Measurements from ENCODE around the gene POLR3A.

The POLR3A gene

DNA sequence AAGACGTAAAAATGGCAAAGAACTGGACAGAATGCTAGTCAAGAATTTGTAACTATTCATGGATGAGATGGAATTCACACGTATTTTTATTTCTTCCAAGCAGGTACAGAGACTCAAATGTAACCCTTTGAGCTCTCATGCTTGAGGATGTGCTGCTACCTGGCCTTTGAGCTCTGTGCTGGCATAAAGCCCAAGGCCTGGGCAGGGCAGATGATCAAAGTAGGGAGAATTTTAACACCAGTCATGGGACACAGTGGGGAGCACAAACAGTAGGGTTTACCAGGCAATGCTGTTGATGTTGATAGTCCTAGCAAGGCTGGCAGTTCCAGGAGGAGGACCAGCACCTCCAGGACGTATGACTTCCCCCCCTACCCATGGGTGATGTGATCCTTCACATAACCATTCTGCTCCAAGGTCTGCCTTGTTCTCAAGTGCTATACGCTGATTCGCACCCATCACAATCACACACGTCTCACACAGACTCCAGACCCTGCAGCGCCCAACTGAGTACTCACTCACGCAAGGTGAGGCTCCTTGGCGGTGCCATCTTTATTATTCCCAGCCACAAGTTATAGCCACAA, 54.1 kb downstream of the POLR3A start:
- DNase-seq = no peak

GRCh38 chr10:77974396-77975074, 54.8 kb downstream of the POLR3A start:
- no peak for DNase-seq

GRCh38 chr10:77973276-77973675, 56.0 kb downstream of the POLR3A start:
- DNase-seq = no peak

DNA sequence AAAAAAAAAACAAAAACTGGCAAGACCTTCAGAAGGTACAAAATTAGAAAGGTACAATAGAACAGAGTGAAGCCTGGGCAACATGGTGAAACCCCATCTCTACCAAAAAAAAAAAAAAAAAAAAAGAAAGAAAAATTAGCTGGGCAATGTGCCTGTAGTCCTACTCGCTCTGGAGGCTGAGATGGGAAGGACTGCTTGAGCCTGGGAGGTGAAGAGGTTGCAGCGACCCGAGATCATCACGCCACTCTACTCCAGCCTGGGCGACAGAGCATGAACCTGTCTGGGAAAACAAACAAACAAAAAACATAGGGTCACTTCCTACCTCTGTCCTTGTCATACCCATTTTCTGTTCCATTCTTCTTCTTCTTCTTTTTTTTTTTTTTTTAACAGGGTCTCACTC, 57.2 kb downstream of the POLR3A start:
- DNase-seq = no peak

- no peak for DNase-seq
Observed at GRCh38 chr10:77971804-77972144, 57.5 kb downstream of the POLR3A start.

GRCh38 chr10:77970869-77971803, 58.2 kb downstream of the POLR3A start:
- peak; percentile 53 for DNase-seq

- DNase-seq = no peak
Observed at GRCh38 chr10:77969114-77969513, 60.2 kb downstream of the POLR3A start.

GRCh38 chr10:77967611-77968022, 61.7 kb downstream of the POLR3A start:
- DNase-seq = no peak

DNA sequence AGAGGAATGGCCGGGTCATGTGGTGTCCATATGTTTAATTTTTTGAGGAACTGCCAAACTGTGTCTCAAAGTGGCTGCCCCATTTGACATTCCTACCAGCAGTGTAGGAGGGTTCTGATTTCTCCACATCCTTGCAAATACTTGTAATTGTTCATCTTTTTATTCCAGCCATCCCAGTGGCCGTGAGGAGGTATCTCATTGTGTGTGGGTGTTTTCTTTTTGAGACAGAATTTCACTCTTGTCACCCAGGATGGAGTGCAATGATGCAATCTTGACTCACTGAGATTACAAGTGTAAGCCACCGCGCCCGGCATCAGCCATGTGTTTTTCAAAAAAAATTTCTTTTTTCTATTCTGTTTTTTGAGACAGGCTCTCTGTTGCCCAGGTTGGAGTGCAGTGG, 64.0 kb downstream of the POLR3A start:
- no peak for DNase-seq

DNA sequence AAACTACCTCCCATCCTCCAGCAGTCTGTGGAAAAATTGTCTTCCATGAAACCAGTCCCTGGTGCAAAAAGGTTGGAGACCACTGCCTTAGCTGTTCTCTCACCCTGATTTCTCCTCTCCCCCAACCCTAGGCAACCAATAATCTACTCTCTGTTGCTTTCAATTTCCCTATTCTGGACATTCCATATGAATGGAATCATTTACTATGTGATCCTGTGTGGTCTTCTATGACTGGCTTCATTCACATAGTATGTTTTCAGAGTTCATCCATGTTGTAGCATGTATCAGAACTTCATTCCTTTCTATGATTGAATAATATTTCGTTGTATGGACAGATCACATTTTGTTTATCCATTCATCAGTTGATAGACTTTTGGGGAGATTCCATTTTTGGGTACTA, 64.5 kb downstream of the POLR3A start:
- no peak for DNase-seq

- no peak for DNase-seq
Observed at GRCh38 chr10:77963901-77964300, 65.4 kb downstream of the POLR3A start.

DNA sequence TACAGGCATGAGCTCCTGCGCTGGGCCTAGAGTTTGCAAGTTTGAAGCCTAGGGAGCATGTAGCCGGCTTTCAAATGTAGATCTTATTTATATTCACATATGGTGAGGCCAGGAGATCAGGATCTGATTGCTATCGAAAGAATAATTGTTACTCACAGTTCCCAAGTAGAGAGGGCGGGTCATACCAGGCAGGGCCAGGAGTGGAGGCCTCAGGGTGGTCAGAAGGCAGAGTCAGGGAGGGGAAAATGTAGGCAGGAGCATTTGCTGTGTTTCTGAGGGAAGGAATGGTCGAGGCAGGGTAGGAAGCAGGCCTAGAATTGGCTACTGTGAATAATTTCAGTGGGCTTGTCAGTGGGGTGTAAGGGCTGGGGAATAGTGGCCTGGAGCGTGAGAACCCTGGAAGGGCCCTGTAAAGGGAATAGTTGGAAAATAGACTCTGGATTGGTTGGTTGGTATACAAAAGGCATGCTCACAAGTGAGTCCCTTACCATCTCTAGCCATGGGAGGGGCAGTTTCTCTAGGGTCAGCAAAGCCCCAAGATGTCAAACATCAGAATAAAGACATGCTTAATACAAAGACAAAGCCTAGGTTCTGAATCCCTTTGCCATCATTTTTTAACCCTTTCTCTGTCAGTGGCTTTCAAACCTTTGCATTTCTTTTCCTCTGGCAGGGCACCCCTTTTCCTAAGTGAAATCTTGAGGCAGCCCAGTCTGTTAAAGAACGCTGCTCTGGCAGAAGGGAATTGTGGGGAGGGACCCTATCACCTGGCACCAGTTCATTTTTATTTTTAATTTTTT, 66.8 kb downstream of the POLR3A start:
- no peak for DNase-seq

GRCh38 chr10:77961668-77962067, 67.6 kb downstream of the POLR3A start:
- DNase-seq = no peak

GRCh38 chr10:77960829-77961329, 68.4 kb downstream of the POLR3A start:
- no peak for DNase-seq

DNA sequence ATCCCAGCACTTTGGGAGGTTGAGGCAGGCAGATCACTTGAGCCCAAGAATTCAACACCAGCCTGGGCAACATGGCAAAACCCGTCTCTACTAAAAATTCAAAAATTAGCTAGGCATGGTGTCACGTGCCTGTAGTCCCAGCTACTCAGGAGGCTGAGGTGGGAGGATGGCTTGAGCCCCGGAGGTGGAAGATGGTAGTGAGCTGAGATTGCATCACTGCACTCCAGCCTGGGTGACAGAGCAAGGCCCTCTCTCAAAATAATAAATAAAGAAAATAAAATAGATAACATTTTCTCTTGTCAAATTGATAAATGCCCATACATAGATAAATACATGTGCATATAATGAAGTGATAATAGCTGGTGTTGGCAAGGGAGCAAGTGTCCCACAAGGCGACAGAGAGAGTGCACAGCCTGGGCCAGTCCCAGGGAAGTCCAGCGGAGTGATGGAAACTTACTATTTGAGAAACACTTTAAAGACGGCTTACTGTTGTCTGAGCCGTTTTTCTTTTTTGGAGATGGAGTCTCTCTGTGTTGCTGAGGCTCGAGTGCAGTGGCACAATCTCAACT, 69.3 kb downstream of the POLR3A start:
- no peak for DNase-seq

DNA sequence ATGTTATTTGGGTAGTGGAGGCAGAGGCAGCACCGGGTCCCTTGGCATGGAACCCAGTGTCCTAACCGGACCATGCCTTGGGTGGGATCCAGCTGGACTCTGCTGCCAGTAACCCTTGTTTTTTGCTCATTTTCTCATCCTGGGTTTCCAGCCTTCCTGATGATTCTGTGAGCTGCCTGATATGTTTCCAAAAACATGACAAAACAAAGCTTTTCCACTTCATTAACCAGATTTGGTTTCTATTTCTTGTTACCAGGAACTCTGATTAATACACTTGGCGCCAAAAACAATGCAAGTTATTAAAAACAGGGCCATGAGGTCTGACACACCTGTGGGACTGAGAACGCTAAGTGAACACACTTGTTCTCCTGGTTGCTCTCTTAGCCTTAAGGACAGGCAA, 69.9 kb downstream of the POLR3A start:
- no peak for DNase-seq

- DNase-seq = no peak
Observed at GRCh38 chr10:77955136-77955535, 74.2 kb downstream of the POLR3A start.

GRCh38 chr10:77949167-77949566, 80.1 kb downstream of the POLR3A start:
- no peak for DNase-seq

DNA sequence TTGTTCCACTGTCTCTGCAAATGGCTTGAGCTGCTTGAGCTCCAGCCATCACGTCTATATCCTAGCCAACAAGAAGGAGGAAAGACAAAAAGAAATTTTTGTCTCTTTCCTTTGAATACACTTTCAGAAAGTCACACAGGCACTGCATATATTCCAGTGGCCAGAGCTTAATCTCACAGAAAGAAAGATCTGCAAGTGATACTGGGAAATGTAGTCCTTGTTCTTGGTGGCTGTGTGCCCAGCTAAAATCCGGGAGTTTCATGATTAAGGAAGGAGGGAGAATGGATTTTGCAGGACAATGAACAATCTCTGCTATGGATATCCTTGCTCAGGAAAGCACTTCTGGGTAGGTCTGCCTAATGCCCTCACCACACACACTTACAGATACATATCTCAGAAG, 83.2 kb downstream of the POLR3A start:
- no peak for DNase-seq

DNA sequence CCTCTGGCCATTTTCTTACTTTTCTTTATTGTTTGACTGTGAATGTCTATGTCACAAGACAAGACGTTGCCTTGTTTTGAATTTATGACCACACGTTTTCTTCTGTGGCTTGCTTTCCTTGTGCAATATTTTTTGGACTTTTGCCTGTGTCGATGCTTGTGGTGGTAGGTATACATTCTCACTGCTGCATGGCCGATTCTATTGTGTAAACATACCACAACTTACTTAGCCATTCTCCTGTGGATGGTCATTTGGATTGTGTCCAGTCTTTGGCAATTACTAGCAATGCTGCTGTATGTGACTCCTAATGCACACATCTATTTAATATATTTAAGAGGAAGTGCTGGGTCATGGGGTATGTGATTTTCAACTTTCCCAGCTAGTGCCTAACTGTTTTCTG, 84.8 kb downstream of the POLR3A start:
- no peak for DNase-seq

GRCh38 chr10:77943121-77943901, 86.0 kb downstream of the POLR3A start:
- DNase-seq = peak; percentile 32

- no peak for DNase-seq
Observed at GRCh38 chr10:77941790-77942189, 87.5 kb downstream of the POLR3A start.

Data from DMS153 (cell line).